Measurements from ENCODE around the gene EIF3F.

GRCh38 chr11:8038811-8039529, 51.8 kb downstream of the EIF3F start:
- TF ChIP-seq EZH2 (IDR thresholded peaks at IDR 0.05; ENCODE audit: borderline replicate concordance) (no peak), CTCF (IDR thresholded peaks at IDR 0.05; ENCODE audit: poor library complexity) (no peak)

Data from hepatocyte (in vitro differentiated cells).